IPS DF 4.7 (cell line): Measurements from ENCODE around the gene RABGEF1.
A peak's percentile ranks its signal among the peaks of the same experiment; 100 is the strongest.
"Not testable (repeated sequence)": the region's sequence is repeated elsewhere in the genome, so short reads cannot be mapped to it uniquely, and the experiment has no call there.

Source experiments
- DNase-seq: peaks from one replicate; pipeline ENCODE4 v3.0.0-alpha.2; 2013; ENCODE audit warnings: low spot score; ENCODE audit errors: extremely low read depth

Gene RABGEF1

DNA sequence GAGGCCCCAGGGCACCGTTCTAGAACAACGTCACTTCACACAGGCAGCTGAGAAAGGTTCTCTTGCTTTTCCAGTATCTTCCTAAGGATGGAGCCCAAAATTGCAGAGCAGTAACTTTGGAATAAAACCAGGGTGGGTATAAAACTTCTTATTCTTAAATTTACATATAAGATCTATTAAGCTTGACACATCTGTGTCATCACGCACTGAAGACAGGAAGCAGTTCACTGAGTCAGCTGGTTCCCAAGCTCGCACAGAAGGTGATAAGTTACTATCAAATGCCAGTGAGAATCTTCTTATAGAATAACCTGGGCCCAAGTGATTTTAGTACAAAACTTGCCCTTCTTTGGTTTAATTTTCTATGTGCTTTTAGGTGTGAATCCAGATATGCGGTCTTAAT, 70.2 kb downstream of the RABGEF1 start:
- DNase-seq, result no peak

GRCh38 chr7:66815186-66815875, 74.8 kb downstream of the RABGEF1 start:
- not testable (repeated sequence) for DNase-seq

DNA sequence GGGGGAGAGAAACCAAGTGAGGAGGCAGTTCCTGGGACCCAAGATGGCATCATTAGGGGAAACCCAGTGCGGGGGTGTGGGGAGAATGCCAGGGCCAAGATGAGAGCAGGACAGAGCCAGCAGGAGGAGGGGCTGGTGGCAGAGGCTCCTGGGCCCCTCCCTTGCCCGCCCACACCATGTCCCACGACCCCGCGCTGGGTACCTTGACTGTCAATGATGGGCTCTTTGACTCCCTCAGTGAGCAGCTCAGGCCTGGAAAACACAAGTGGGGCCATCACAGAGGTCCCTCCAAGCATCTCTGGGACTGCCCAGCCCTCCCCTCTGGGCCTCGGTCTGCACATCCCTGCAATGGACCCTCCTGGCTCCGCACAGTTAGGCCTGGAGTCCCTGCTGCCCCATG, 75.4 kb downstream of the RABGEF1 start:
- no peak for DNase-seq

DNA sequence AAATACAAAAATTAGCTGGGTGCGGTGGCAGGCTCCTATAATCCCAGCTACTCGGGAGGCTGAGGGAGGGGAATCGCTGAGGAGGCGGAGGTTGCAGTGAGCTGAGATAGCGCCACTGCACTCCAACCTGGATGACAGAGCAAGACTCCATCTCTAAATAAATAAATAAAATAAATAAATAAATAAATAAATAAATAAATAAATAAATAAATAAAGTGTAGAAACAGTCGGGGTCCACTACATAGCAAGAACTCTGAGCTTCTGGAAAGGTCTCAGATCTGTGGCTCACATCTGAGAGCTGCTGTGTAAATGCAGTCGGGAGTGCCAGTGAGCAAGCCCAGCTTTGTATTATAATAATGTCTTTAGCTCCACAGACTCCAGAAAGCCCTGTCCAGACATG, 76.1 kb downstream of the RABGEF1 start:
- DNase-seq, result not testable (repeated sequence)

- DNase-seq, result not testable (repeated sequence)
These were observed 76.8 kb downstream of the RABGEF1 start for GRCh38 chr7:66817208-66817795.

- not testable (repeated sequence) for DNase-seq
These were observed 77.4 kb downstream of the RABGEF1 start for GRCh38 chr7:66817956-66818355.

DNA sequence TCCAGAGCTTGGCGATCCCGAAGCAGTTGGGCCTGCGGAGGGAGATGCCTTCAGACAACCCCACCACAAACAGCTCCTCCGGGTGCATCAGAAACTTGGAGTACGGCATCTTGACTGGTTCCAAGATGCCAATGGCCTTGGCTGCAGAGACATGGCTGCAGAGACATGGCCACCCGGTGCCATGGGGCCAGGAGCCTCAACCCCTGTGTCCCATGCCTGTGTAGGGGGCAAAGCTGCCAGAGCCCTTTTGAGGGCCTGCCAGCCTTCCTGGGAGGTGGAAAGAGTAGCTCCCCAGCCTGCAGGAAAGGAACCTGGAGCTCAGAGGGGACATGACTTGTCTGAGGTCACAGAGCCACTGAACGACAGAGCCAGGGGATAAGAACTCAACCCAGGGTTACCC, 83.5 kb downstream of the RABGEF1 start:
- DNase-seq, result no peak

GRCh38 chr7:66825538-66825937, 85.0 kb downstream of the RABGEF1 start:
- DNase-seq, result not testable (repeated sequence)

DNA sequence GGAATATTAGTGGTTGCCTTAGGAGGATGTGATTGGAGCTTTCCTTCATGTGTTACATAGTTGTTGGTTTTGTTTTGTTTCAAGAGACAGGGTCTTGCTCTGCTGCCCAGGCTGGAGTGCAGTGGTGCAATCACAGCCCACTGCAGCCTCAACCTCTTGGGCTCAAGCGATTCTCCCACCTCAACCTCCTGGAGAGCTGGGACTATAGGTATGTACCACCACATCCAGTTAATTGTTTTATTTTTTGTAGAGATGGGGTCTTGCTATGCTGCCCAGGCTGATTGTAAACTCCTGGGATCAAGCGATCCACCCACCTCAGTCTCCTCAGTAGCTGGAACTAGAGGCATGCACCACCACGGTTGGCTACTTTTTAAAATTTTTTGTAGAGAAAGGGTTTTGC, 86.1 kb downstream of the RABGEF1 start:
- no peak for DNase-seq

DNA sequence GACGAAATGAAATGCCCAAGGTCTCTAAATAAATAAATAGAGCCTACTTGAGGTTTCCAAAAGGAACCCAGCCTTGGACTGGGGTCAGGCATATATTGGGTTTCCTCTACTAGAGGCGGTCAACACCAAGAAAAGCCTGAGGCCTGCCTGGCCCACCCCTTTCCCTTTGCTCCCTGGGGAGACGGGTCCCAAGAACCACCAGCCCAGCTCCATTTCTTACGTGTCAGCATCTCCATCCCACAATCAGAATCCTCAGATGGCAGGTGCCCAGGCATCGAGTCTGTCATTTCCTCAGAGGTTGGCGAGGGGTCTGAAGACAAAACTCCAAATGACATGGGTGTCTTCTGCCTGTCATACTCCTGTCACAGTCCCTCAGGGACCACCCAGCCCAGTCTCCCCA, 90.4 kb downstream of the RABGEF1 start:
- DNase-seq, result not testable (repeated sequence)

DNA sequence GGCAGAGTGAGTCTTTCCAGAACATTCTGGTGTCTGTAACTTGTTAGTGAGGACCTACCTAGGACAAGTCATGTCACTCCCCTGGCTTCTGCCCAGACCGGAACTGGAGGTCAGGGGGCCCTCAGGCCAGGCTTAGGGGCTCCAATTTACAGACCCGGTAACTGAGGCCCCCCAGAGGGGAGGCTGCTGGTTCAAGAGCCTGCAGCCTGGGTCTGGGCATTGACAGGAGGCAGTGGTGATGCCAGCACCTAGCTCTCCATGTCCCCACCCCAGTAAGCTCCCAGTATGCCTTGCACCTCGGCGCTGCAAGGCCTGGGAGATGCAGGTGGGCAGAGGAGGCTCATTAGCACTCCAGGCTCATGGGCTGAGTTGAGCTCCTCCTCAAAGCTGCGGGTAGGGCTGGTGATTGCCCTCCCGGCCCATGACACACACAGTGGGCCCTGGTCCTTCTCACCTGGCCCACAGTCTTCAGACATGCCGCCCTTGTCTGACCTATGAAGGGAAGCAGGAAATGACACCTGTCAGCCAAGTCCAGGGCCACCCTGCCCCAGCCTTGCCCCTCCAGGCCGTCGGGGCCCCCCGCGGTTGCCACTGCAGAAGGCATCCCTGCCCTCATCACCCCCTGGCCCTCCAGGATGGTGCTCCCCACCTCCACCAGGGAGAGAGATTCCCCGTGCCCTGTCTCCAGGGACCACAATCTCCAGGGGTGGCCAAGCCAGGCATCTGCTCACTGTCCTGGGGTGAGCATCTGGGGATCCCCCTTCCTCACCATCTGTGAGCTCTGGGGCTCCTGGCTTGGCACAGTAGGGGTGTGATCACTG, 92.2 kb downstream of the RABGEF1 start:
- no peak for DNase-seq

- no peak for DNase-seq
These were observed 96.5 kb downstream of the RABGEF1 start for GRCh38 chr7:66837007-66837406.

DNA sequence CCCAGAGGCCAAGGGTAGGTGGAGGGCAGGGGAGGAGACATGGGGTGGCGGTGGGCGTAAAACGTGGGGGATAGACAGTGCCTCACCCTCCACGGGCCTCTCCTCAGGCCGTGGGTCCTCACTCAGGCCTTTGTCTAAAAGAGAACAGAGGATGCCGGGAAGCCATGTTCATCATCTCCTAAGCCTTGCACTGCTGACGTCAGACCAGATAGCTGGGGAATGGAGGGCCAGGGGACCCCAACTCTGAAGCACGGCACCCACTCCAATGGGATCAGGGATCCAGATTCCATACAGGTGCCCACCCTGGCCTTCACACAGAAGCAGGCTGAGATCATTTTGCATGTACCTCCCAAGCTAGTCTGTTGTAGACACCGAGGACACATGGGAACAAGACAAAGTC, 97.1 kb downstream of the RABGEF1 start:
- no peak for DNase-seq

- DNase-seq, result no peak
These were observed 99.3 kb downstream of the RABGEF1 start for GRCh38 chr7:66839814-66840213.

GRCh38 chr7:66840316-66840715, 99.8 kb downstream of the RABGEF1 start:
- no peak for DNase-seq

DNA sequence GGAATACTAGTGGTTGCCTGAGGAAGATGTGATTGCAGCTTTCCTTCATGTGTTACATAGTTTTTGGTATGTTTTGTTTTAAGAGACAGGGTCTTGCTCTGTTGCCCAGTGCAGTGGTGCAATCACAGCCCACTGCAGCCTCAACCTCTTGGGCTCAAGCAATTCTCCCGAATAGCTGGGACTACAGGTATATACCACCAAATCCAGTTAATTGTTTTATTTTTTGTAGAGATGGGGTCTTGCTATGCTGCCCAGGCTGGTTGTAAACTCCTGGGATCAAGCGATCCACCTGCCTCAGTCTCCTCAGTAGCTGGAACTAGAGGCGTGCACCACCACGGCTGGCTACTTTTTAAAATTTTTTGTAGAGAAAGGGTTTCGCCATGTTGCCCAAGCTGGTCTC, 101.4 kb downstream of the RABGEF1 start:
- DNase-seq, result no peak

GRCh38 chr7:66843492-66843891, 103.0 kb downstream of the RABGEF1 start:
- DNase-seq, result not testable (repeated sequence)

DNA sequence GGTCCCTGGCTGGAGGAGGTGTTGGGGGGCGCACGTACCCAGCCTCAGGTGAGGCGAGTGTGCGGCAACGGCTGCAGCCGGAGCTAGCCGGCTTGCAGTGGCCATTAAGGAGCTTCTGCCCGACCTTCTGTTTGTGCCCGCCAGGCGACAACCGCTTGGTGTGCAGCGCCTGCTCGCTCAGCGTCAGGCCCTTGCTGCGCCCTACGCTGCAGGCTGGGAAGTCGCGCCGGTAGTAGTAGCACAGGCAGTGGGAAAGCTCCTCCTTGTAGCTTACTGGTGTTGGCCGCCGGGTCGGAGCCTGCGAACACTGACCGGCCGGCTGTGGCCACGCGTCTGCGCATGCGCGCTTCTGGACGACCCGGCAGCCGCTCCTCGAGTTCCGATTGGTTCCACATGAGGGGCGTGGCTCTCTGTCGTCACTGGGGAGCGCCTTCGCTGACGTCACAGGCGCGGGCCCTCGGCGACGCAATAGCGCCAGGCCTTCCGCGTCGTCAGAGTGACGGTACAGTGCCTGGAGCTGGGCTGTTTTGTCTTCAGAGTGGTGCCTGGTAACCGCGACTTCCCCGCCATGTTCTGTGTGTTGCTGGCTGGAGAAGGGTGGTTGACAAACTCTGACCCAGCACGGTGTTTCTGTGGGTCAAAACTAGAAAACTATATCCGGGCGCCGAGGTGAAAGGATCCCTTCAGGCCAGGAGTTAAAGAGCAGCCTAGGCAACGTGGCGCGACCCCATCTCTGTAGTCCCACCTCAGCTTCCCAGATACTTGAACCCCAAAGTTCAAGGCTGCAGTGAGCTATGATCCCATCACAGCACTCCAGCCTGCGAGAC, 104.2 kb downstream of the RABGEF1 start:
- DNase-seq, result peak; percentile 79

DNA sequence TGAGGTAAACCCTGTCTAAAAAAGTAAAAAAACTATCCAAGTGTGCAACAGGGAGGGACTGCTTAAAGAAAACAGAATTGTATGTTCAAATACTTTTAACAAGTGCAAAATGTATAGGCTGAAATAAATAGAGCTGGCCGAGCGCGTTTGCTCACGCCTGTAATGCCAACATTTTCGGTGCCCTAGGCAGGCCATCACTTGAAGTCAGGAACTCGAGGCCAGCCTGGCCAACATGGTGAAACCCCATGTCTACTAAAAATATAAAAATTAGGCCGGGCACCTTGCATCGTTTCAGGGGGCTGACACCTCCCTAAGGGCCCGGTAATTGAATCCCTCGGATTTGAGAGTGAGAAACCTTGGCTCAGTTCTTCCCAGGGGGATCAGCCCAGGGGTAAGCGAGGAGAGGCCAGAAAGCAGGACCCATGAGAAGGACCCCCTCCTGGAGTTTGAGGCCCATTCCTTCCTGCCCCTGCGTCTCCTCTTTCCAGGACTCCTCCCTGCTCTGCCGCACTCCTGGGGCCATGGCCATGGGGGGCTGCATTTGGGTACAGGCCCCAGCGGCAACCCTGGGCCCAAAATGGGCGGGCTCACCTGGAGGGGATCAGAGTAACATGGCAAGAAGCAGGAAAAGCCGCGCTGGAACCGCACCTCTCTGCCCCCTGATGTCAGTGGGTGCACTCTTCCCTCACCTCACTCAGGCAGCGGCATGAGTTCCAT, 105.0 kb downstream of the RABGEF1 start:
- no peak for DNase-seq

DNA sequence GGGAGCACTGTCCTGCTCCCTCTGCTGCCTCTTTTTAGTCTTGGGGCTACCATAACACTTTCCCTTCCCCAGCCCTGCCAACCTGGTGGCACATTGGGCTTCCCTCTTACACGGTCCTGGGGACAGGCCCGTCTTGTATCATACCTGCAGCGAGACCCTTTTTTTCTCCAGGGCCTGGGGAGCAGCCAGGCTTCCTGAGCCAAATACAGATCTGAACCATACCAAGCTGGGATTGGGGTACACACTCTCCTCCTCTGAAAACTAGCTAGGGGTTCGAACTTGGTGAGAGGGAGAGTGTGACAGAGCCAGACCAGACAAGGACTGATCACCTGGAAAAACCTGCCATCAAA, 105.5 kb downstream of the RABGEF1 start:
- DNase-seq, result not testable (repeated sequence)

GRCh38 chr7:66847523-66847855, 107.0 kb downstream of the RABGEF1 start:
- not testable (repeated sequence) for DNase-seq
